ENCODE data around the gene PTPRG.
"Not testable (repeated sequence)": the region's sequence is repeated elsewhere in the genome, so short reads cannot be mapped to it uniquely, and the experiment has no call there.

The PTPRG gene

DNA sequence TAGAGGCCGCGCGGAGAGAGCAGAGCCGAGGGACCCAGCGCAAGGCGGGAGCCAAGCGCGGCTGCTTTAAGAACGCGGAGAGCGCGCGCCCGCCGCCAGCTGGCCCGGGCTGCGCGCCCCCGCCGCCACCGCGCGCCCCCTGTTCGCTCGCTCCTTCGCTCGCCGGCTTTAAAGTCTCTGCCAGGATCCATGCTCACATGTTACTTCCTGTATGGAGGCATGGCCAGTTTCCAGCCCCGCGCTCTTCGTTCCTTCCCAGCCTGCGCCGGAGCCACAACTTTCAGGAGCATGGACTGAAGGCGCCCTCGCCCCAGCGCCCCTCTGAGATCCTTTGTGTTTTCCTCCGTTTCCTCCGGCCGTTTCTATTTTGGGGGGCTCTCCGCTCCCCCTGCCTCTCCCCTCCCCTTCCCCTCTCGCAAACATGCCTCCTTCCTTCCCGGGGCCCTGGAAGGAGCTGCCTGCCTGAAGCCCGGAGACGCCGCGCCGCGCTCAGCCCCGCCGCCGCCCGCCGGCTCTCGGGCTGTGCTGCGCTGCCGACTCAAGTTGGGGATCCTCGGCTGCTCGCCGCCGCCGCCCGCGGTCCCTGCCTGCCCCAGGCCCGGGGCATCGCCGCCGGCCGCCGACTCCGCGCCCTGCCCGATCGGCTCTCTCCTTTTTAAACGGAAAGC is at the start of gene PTPRG:
PTPRG (plus strand) TSS at position 198 of the 668 bp plus-strand sequence. CDS start 717 bp downstream, outside the sequence.
- DNase-seq: peak; percentile 44

DNA sequence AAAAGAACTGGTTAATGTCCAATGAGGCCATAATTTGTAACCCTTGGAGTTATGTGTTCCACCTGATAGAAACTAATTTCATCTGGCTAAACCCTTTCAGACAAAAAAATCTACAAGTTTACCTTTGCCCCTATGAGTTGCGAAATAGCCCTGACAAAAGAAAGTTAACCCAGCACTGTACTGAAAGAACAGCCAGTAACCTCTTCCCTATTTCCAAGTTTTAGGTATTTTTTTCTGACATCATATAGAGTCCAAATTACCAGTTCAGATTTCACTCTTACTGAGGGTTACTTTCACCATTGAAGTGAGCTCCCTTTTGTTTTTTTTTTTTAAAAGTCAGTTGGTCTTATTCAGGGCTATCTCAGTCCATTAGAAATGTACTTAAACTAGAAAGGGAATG is 42.8 kb upstream of the PTPRG start:
- DNase-seq: no peak

DNA sequence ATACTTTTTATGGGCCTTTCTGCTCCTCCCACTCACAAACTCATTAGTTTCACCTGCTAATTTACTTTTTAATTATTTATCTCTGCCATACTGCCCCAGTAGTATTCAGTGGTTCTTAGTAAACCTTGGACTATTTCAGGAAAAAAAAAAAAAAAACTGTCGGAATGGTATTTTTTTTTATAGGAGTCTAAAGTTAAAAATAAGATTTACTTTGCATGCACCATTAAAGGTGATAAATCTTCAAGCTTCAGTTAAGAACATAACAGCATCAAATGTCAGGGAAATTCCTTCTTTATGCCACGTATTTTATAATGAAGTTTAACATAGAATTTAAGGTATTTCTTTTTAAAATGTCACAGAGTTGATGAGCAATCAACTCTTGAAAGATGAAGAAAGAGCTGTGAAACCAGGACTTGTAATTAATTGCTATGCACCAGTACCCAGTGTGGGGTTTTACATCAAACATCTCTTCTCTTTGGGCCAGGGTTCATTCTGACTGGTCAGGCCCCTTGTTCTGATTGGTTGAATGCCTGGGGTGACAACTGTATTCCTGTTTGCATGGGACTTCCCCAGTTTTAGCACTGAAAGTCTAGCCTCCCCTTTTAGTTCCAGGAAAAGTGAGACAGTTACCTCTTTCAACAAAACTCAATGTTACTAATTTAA is 40.3 kb upstream of the PTPRG start:
- no peak for DNase-seq

DNA sequence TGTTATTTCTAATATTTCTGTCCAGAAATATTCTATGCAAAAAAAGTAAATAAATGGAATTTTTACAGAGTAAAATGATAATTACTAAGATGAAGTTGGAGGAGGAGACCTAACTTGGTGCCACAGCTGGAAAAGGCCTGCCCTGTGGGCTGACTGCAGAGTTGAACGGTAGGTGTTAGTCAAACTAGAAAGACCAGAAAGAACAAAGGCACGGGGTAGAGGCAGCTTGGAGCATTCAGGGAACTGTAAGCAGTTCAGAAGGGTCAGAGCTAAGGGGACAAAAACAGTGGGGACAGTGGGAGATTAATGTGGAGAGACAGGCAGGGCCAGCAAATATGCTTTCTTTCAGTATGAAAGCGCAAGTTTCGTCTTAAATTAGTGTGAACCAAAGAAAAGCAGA is 39.3 kb upstream of the PTPRG start:
- DNase-seq: no peak

DNA sequence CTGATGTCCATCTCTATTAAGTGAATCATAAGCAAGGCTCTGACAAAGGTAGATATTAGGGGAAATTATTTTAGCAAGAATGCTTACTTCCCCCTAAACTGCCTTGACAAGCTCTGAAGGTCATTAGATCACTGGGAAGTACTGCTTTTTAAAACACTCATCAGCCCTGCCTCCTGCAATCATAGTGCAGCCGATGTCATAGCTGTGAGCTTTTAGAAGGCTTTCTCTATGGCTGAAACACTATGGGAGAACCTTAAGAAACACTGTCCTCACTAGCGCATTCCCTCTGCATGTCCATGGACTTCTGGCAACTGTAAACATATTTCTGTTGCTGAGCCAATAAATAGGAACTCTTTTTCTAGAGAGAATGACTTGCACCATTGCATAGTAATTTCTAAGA is 38.7 kb upstream of the PTPRG start:
- DNase-seq: no peak

DNA sequence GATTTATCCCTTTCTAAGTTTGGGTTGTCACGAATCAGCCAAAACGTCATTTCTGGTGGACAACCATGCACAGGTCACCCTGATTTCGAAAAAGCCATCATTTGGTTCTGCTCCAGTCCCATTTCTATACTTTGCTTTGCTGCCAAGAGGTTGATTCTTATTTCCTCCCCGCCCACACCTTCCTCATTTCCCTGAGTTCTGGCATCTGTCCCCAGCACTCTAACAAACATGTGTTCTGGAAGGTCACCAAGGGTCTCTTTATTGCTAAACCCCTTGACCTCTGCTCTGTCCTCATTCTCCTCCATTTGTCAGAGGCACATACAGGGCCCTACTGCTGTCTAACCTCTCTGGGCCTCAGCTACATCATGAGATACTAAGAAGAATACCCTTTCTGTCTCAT is 36.4 kb upstream of the PTPRG start:
- DNase-seq: no peak

DNA sequence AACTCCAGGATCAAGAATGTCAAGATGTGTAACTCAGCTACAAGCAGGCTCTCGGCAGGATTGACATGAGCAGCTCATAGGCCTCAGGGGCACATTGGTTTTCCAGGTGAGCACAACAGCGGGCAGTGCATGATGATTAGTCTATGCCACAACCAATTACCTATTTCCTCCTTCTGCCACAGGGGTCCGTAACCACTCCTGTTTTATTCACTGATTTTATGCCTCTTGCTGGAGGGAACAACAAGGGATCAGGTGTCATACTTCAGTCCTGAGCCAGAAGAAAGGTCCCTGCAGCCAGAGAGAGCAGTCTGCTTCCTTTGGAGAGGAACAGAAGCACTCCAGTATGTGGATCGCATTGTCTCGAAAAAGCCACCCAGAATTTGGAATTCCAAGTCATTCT is 35.1 kb upstream of the PTPRG start:
- DNase-seq: no peak

DNA sequence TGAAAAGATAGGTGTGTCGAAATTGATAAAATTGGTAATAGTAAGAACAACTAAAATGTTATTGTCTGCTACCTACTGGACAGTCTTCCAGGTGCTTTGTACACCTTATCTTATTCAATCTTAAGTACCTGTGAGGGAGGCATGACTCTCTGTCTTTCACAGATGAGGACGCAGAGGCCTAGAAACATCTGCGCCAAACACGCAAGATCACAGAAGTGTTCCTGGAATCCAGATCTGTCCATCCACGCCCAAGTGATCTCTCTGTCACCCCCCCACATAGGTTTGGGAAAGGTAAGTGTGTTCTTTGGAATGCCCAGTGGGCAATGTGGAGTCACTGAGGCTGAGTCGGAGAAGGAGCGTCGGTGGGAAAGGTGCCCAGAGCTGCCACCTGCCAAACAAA is 34.4 kb upstream of the PTPRG start:
- no peak for DNase-seq

DNA sequence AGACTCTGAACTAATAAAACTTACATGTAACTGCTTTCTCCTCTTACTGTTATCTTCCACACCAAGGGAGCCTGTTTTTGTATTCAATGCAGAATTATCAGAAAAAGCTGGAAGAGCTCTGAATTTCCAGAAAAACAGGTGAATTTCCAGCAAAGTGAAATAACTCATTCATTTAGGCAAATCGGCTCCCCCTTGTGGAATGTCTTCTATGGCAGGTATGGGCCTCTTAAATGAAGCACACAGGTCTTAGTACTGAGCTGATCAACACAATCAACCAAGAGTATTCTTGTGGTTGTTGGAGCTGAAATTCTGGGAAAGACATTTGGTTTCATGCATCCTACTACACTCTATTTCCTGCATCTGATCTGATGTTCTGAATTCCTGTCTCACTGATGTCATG is 31.0 kb upstream of the PTPRG start:
- no peak for DNase-seq

DNA sequence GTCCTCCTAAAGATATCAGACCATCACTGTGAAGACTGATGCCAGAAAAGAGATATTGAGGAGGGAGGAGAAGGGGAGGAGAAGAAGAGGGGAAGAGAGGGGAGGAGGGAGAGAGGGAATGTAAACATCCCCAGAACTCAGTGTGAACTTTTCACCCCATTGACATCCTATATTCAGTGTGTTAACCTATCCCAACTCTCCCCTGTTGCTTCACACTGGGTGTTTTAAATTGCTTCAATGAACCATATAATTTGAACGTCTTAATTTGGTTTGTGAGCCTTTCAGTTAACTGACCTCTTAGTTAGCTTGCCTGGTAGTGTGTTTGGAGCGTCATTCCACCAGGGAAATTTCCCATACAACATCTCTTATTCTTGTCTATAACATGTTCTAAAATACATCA is 29.8 kb upstream of the PTPRG start:
- no peak for DNase-seq

DNA sequence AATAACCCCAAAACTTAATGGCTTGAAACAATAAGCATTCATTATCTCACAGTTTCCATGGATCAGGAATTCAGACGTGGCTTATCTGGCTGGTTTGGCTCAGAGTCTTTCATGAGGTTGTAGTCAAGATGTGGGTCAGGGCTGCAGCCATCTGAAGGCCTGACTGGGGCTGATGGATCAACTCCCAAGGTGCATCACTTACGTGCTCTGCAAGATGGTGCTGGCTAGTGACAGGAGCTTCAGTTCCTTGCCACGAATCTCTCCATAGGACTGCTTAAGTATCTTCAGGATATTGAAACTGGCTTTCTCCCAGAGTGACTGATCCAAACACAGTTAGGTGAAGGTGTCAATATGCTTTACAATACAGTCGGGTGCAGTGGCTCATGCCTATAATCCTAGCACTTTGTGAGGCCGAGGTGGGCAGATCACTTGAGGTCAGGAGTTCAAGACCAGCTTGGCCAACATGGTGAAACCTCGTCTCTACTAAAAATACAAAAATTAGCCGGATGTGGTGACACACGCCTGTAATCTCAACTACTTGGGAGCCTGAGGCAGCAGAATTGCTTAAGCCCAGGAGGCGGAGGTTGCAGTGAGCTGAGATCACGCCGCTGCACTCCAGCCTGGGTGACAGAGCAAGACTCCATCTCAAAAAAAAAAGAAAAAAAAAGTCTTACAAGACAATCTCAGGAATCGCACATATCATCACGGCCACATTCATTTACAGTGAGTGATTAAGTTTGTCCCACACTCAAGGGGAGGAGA is 28.5 kb upstream of the PTPRG start:
- no peak for DNase-seq

DNA sequence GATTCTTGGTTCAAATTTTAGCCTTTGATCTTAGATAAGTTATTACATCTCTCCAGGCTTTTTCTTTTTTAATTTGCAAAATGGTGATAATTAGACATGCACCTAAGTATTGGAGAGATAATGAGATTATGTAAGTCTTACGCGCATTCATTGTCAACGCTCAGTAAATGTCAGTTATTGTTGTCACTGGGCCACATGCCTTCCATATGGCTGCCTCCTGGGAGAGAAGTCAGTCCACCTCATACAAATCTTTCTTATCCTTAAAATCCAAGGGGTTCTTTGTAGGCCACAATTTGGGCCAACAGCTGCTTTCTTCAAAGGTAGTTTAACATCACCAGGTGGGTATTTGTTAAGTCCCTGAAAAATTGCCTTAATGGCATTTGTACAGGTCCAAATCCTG is 25.5 kb upstream of the PTPRG start:
- DNase-seq: no peak

DNA sequence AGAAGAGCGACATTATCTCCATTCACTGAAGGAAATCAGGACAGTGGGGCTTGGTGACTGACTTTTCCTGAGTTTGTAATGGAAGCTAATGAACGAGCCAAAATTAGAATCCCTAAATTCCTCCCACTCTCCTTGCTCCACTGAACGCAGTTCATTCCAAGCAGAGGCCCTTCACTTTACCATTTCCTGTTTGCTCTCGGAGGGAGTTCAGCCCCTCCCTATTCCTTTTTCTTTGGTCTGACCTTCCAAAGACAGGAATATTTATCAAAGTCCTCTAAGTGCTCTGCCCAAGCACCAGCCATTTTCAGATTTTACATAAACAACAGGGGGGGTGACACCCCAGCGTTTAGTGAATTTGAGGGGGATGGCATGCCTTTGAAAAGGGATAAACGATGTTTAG is 24.0 kb upstream of the PTPRG start:
- DNase-seq: no peak

DNA sequence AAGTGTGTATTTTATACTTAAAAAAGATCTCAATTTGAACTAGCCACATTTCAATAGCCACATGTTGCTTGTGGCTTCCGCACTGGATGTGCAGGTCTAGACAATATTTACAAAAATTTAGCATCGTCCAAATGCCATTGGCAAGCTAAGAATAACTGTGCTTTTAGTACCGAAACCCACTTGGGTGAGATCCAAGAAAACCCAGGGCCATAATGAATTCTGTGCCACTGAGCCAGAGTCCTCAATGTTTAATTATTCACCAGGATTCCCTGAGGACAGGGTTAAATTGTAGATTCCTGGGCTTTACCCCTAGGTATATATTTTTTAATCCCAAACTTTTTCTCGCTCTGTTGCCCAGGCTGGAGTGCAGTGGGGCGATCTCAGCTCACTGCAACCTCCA is 22.9 kb upstream of the PTPRG start:
- no peak for DNase-seq

DNA sequence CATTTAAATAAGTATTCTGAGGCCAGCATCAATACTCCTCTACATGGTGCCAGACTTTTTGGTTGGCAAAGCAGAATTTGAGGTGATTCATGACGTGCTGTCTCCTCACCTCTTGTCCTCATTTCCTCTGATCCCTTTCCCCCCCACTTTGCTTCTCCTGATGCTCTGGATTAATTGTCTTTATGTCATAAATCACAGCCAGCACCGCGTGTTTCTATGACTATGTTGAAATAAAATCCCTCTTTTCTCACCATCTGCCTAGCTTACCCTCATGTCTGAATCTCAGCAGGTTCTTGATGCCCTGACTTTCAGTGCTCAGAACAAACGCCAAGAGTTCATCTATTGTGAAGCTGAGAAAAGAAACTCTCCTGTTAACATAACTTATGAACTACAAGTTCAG is 19.7 kb upstream of the PTPRG start:
- no peak for DNase-seq

DNA sequence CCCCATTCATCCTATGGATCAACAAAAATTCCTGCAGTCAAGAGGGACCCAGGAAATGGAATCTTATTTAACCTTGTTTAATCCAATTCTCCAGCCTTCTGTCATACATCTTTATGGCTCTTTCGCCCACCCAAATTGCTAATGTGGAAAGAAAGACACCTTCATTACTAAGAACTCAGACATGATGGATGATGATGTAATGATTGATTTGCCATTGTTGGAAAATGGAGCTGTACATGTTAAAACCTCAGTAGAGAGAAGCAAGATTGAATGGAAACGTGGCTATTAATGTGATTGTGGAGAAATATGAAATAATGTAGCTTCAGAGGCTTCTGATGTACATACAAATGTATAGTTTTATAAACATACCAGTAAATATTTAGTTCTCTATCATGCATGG is 15.7 kb upstream of the PTPRG start:
- no peak for DNase-seq

DNA sequence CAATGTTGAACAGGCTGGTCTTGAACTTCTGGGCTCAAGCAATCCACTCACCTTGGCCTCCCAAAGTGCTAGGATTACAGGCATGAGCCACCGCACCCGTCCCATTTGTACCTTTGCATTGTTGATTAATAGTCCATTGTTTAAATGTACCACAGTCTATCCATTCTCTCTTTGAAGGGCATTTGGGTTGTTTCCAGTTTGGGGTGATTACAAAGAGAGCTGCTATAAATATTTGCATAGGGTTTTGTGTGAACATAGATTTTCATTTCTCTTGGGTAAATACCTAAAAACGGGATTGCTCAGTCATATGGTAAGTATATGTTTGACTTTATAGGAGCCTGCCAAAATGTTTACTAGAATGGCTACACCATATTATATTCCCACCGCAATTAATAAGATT is 13.7 kb upstream of the PTPRG start:
- no peak for DNase-seq

DNA sequence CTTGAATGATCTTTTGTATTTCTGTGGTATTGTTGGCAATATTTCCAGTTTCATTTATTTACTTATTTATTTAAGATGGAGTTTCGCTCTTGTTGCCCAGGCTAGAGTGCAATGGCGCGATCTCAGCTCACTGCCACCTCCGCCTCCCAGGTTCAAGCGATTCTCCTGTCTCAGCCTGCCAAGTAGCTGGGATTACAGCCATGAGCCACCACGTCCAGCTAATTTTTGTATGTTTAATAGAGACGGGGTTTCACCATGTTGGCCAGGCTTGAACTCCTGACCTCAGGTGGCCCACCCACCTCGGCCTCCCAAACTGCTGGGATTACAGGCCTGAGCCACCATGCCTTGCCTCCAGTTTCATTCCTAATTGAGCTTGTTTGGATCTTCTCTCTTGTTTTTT is 8.7 kb upstream of the PTPRG start:
- not testable (repeated sequence) for DNase-seq

DNA sequence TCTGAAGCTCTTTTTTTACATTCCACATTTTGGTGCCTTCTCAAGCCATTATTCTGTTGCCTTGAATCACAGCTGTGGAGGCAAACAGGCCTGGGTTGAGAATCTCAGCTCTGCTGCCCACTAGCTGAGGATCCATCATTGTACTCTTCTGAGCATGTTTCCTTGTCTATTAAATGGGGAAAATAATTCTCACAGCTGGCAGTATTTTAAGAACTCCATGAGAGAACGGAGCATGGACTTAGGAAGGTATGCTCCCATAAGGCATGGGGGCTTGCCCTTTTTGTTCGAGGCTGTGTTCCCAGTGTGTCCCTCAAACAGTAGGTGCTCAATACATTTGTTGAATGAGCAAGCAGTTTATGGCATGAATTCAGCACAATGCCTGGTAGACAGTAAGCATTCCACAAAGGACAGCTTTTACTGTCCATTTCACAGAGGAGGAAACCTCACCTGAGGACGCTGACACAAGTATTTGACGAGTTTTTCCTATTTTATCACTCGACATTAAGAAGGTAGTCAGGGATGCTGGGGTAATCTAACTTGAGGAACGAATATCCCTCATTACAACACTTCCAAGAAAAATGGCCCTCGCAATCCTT is 2.1 kb upstream of the PTPRG start:
- no peak for DNase-seq

DNA sequence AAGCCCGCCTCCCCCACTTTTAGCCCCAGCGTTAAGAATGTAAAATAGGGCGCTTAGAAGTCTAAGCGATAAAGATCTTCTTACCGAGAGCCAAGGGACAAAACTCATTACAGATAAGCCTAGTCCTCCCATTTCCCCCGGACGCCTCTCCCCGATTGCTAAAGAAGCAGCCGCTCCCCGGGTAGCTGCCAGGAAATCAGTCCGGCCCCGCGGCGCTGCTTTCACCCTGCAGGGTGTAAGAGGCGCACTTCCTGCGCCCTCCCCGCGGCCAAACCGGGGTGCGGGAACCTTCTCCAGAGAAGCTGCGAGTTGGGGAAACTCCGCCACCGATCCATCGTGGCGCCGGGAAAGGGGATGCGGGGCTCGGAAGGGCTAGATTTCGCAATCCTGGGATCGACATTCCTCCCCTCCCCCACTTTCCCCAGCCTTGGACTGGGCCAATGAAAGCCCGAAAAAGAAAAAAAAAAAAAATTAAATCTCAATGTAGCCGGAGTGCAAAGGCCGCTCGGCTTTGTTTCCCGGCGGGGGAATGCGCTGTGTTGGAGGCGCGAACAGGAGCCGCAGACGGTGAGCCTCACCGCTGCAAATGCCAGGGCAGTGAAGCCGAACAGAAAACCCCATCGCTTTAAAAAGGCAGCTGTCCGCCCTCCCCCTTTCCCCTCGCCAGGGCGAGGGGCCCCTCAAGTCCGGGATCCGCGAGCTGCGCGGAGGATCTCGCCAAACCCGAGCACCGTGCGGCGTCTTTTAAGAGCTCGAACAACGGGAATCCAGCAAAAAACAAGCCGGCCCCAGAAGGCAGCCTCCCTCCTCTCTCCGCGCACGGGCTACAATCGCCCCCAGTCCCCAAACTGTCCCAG is 626 bp upstream of the PTPRG start:
- peak; percentile 79 for DNase-seq

DNA sequence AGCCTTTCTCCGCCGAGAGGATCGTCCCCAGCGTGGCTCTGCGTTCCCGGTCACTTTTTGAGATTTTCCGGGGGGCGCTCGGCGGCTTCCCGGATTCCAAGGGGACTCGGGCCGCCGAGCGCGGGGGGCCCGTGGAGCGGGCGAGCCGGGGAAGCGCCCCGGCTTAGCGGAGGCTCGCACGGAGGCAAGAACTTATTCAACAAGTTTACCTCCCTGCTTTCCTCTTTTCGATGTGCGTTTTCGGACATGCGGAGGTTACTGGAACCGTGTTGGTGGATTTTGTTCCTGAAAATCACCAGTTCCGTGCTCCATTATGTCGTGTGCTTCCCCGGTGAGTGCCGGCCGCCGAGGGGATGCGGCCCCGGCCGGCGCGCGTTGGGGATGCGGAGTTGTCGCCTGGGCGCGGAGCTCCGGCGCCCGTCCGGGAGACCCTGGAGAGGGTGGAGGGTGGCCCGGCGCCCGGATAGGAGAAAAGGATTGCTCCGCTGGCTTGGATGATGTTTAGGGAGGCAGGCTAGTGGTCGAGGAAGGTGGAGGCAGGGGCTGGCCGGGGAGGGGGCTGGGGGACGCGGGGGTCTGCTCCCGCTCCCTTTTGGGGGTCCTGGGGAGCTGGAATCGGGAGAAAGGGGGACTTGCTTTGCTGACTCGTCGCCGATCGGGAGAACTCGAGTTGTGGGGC is 810 bp downstream of the PTPRG start:
- DNase-seq: no peak

DNA sequence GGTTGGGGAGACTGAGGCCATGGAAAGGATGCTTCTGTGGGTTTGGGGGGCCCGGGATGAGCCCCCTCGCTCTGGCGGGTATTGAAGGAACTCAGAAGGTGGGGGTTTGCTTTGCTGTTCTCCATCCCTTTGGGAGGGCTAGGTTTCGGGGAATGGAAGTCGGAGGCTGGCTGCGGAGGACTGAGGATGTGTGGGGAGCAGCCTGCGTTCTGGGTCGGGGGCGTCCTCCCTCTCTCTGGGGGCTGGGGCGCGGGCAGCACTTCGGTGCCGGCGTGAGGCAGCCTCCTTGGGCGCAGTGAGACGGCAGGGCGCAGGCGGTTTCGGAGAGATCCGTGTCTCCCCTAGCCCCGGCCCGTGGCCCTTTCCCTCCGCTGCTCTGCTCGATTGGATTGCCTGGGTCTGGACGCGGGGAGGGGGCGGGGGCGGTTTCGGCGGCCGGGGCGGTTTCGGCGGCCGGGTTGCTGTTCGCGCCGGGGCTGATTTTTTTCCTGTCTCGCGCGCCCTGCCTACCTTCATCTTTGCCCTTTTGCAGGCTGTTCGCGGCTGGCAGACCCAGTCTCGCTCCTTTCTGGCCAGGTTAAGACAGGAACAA is 1.4 kb downstream of the PTPRG start:
- DNase-seq: no peak

All from GF-D8 (cell line).